A673 (cell line): Measurements from ENCODE around the gene PKD2. TPM values are rescaled to one million over a fixed set of nuclear protein-coding genes. Genes with fewer than 3 reads are reported as not detected.

Experiments
- BruUV-seq: library from RNA; stranded (reverse); fragments of 400-500 nt; replicated peaks from 2 replicates; lab custom pipeline; 2021; lab: Mats Ljungman, UMichigan
- CTCF ChIA-PET: fragments of 300-600 bp; sonication (Branson Sonifier 250); formaldehyde crosslinking; loops from one replicate; lab custom pipeline; 2022; ENCODE audit warnings: antibody characterized with exemption; lab: Charles Lee
- POLR2A ChIA-PET: fragments of 300-600 bp; sonication (Branson Sonifier 250); formaldehyde crosslinking; loops from one replicate; lab custom pipeline; 2022; ENCODE audit warnings: antibody characterized with exemption; ENCODE audit not compliant: low non-redundant PET; lab: Charles Lee
- DNase-seq: peaks from one replicate; pipeline ENCODE4 v3.0.0-alpha.2; 2015; ENCODE audit warnings: low spot score
- H3K27ac ChIP-seq: fragments of 200-600 bp; sonication (generic); 2 replicates; pipeline ENCODE4 v1.5.1; 2016; ENCODE audit warnings: mixed run types, low read depth, mild to moderate bottlenecking, mixed read lengths, antibody characterized with exemption, low read length; ENCODE audit not compliant: poor library complexity, severe bottlenecking
- H3K27me3 ChIP-seq: fragments of 200-600 bp; sonication (generic); replicated peaks from 2 replicates; pipeline ENCODE4 v1.6.1; 2017; ENCODE audit warnings: mixed run types, low read depth, mild to moderate bottlenecking, mixed read lengths, antibody characterized with exemption, low read length; ENCODE audit not compliant: insufficient read depth, poor library complexity
- H3K36me3 ChIP-seq: fragments of 200-600 bp; sonication (generic); 2 replicates; pipeline ENCODE4 v1.6.1; 2016; ENCODE audit warnings: mixed run types, mild to moderate bottlenecking, mixed read lengths, antibody characterized with exemption, low read length; ENCODE audit not compliant: insufficient read depth, poor library complexity, severe bottlenecking
- H3K4me1 ChIP-seq: fragments of 200-600 bp; sonication (generic); 2 replicates; pipeline ENCODE4 v1.6.1; 2017; ENCODE audit warnings: mixed run types, mild to moderate bottlenecking, mixed read lengths, antibody characterized with exemption, low read length; ENCODE audit not compliant: insufficient read depth, poor library complexity, severe bottlenecking
- H3K4me3 ChIP-seq: fragments of 200-600 bp; sonication (generic); 2 replicates; pipeline ENCODE4 v1.5.1; 2016; ENCODE audit warnings: low read depth, mixed run types, mild to moderate bottlenecking, mixed read lengths, low read length; ENCODE audit not compliant: poor library complexity, severe bottlenecking
- H3K9me3 ChIP-seq: fragments of 200-600 bp; sonication (generic); 2 replicates; pipeline ENCODE4 v1.6.1; 2016; ENCODE audit warnings: mixed run types, low read depth, mild to moderate bottlenecking, mixed read lengths, antibody characterized with exemption, low read length; ENCODE audit not compliant: poor library complexity, severe bottlenecking
- EZH2 ChIP-seq: fragments of 200-600 bp; sonication (generic); IDR thresholded peaks from 2 replicates; pipeline ENCODE4 v1.6.1; 2017; ENCODE audit warnings: borderline replicate concordance, low read depth, mild to moderate bottlenecking, mixed read lengths, antibody characterized with exemption, low read length; ENCODE audit not compliant: poor library complexity, severe bottlenecking
- intact Hi-C: fragments of 100-400 bp; cut with micrococcal nuclease; formaldehyde crosslinking; loops from one replicate; pipeline ENCODE4 v1.10.0; 2022; ENCODE audit not compliant: unreplicated experiment
- total RNA-seq: library from RNA; stranded (reverse); gene quantifications from 2 replicates; pipeline ENCODE4 v1.2.3, GENCODE V29; 2021
- TF ChIP-seq, protein P1 (sequence below): fragments of 300-800, 200-600 bp; sonication (generic); conservative IDR thresholded peaks from 2 replicates; pipeline ENCODE4 v1.5.1; 2017; ENCODE audit warnings: low read depth, mild to moderate bottlenecking, antibody characterized with exemption, low read length, moderate library complexity, mixed read lengths

Gene PKD2
- total RNA-seq, 1 experiment from 2014 or later, result 10.0 TPM

DNA sequence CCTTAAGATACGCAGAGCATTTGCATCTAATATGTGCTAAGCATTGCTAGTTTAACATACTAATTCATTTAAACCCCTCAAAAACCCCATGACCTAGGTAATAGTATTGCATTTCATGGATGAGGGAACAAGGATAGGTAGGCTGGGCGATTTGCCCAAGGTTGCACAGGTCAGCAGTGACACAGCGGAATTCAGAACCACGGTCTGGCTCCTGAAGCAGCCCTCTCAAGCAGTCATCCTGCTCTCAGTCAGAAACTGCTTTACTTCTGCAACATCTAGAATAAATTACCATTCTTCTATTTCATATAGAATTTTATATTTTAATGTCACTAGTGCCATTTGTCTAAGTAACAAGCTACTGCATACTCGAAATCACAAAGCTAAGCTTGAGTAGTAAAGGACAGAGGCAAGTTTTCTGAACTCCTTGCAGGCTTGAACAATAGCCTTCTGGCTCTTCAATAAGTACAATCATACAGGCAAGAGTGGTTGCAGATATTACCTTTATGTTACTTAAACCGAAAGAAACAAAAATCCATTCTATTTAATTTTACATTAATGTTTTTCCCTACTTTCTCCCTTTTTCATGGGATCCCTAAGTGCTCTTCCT lies 32.5 kb upstream of the PKD2 start:
- no peak for DNase-seq
- ChIA-PET POLR2A (no interaction called here), CTCF (no interaction called here)
- no peaks in the 10 kb centered on the region for H3K27me3 ChIP-seq
- no TSS peak for BruUV-seq
- no peak for TF ChIP-seq EZH2
- TF ChIP-seq, protein P1, sequence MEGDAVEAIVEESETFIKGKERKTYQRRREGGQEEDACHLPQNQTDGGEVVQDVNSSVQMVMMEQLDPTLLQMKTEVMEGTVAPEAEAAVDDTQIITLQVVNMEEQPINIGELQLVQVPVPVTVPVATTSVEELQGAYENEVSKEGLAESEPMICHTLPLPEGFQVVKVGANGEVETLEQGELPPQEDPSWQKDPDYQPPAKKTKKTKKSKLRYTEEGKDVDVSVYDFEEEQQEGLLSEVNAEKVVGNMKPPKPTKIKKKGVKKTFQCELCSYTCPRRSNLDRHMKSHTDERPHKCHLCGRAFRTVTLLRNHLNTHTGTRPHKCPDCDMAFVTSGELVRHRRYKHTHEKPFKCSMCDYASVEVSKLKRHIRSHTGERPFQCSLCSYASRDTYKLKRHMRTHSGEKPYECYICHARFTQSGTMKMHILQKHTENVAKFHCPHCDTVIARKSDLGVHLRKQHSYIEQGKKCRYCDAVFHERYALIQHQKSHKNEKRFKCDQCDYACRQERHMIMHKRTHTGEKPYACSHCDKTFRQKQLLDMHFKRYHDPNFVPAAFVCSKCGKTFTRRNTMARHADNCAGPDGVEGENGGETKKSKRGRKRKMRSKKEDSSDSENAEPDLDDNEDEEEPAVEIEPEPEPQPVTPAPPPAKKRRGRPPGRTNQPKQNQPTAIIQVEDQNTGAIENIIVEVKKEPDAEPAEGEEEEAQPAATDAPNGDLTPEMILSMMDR, result no peak
- no peaks in the 10 kb centered on the region for H3K9me3 ChIP-seq
- intact Hi-C loops, result loop anchor here (5.0 kb wide), 1 partner anchor 237 kb away; no protein-coding TSS in a partner anchor
- no peaks in the 10 kb centered on the region for H3K4me1 ChIP-seq
- no peak overlapping the region for H3K4me3 ChIP-seq
- no peaks in the 10 kb centered on the region for H3K36me3 ChIP-seq
- H3K27ac ChIP-seq, result no peak overlapping the region

DNA sequence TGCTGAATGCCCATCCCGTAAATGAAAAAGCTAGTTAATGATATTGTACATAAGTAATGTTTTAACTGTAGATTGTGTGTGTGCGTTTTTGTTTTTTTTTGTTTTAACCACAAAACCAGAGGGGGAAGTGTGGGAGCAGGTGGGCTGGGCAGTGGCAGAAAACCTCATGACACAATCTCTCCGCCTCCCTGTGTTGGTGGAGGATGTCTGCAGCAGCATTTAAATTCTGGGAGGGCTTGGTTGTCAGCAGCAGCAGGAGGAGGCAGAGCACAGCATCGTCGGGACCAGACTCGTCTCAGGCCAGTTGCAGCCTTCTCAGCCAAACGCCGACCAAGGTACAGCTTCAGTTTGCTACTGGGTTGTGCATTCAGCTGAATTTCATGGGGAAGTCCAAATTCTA lies 32.0 kb upstream of the PKD2 start, which contains the start of gene SPP1:
TSS of gene SPP1 (plus strand) at position 249 of the 400 bp plus-strand sequence. CDS start 1,182 bp downstream, outside the sequence.
- ChIA-PET POLR2A (no interaction called here), CTCF (no interaction called here)
- Histone ChIP-seq H3K9me3 (no peaks in the 10 kb centered on the region), H3K4me1 (no peaks in the 10 kb centered on the region), H3K27me3 (no peaks in the 10 kb centered on the region), H3K4me3 (no peak within 1 kb of the TSS), H3K36me3 (no peaks in the 10 kb centered on the region), H3K27ac (no peak within 1 kb of the TSS)
- DNase-seq, result no peak
- intact Hi-C loops, result no loop called here
- TF ChIP-seq, protein P1, result no peak
- TF ChIP-seq EZH2, result no peak
- no TSS peak for BruUV-seq

DNA sequence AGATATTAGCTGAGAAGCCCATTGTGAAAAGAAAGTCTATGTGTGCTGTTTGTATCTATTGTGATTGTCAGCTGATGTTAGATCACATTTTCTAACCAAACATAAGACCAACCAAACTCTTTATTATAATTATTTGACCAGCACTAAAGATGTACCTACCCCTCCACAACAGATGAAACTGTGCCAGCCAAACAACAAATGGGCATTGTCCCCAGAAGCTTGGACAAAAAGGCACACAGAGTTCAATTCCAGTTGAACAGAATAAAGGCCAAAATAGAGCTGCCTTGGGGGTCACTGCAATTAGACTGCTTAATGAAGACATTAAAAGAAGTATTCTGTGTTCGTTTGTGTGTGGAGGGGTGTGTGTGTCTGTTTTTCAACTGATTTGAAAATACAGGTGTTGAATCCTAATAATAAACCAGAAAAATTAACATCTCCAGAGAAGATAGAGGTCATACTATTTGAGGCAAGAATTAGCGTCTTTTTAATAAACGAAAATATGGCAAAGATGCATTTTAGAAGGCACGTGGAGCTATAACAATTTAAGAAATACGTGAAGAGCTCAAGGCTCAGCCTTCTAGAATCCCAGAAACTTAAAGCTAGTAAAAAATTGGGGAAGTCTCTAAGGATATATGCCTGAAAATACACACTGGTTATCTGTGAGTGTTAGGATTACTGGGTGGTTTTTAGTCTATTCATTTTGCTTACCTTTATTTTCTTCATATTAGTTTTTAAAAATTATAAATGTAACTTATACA lies 29.7 kb upstream of the PKD2 start:
- H3K27me3 ChIP-seq, result no peaks in the 10 kb centered on the region
- no peak overlapping the region for H3K27ac ChIP-seq
- CTCF ChIA-PET, result no interaction called here
- no peak overlapping the region for H3K4me3 ChIP-seq
- H3K4me1 ChIP-seq, result no peaks in the 10 kb centered on the region
- no peak for TF ChIP-seq EZH2
- TF ChIP-seq, protein P1, result no peak
- intact Hi-C loops, result no loop called here
- POLR2A ChIA-PET, result no interaction called here
- no peak for DNase-seq
- no TSS peak for BruUV-seq
- H3K36me3 ChIP-seq, result no peaks in the 10 kb centered on the region
- H3K9me3 ChIP-seq, result no peaks in the 10 kb centered on the region
